Gastrocnemius medialis (tissue), 4 donors: Measurements from ENCODE around the gene PTPN3. TPM values are rescaled to one million over a fixed set of nuclear protein-coding genes. Genes with fewer than 3 reads are reported as not detected.

ENCODE experiments used
- ATAC-seq, 2 donors: fragments of 150-250 bp; one replicate each; pipeline ENCODE4 v1.9.1; 2016
- DNase-seq, 2 donors: peaks; one replicate each; pipeline ENCODE4 v3.0.0-alpha.2; 2019
- H3K27ac ChIP-seq, 4 donors: fragments of 200-600 bp; sonication (generic); 1 replicate in 1 of 4; 2 replicates in 3 of 4; pipeline ENCODE4 v1.5.1; 2016 to 2018; ENCODE audit warnings: mild to moderate bottlenecking in 2 of 4, moderate library complexity in 1 of 4
- H3K27me3 ChIP-seq, 3 donors: fragments of 200-600 bp; sonication (generic) in 2 of 3; 1 replicate in 1 of 3; 2 replicates in 2 of 3; pipeline versions ENCODE4 v1.5.1 to v1.6.0; 2016 to 2019; ENCODE audit warnings: mild to moderate bottlenecking in 1 of 3, moderate library complexity in 1 of 3
- H3K36me3 ChIP-seq, 2 donors: fragments of 200-600 bp; sonication (generic) in 1 of 2; one replicate each; pipeline ENCODE4 v1.5.1; 2017 to 2018
- H3K4me1 ChIP-seq, 2 donors: fragments of 200-600 bp; sonication (generic) in 1 of 2; one replicate each; pipeline ENCODE4 v1.5.1; 2016 to 2017; ENCODE audit warnings: mild to moderate bottlenecking in 2 of 2
- H3K4me3 ChIP-seq, 4 donors: fragments of 200-600 bp; sonication (generic) in 3 of 4; 1 replicate in 1 of 4; 2 replicates in 3 of 4; pipeline ENCODE4 v1.5.1; 2016 to 2019; ENCODE audit warnings: mild to moderate bottlenecking in 2 of 4
- H3K9me3 ChIP-seq, 3 donors: fragments of 200-600 bp; sonication (generic) in 2 of 3; 1 replicate in 1 of 3; 2 replicates in 2 of 3; pipeline ENCODE4 v1.5.1; 2016 to 2019
- POLR2A ChIP-seq, 2 donors: fragments of 450-650 bp; IDR thresholded peaks; one replicate each; pipeline ENCODE4 v1.6.1; 2017; ENCODE audit warnings: antibody characterized with exemption in 2 of 2, mild to moderate bottlenecking in 2 of 2, moderate library complexity in 2 of 2
- in situ Hi-C, 4 donors: fragments of 200-750 bp; cut with MboI; loops; one replicate each; pipeline versions ENCODE4 v1.15.0 to v1.8.0; 2017; ENCODE audit warnings: low sequenced_read_pairs in 4 of 4
- intact Hi-C: fragments of 100-400 bp; cut with DNase I; formaldehyde crosslinking; loops from one replicate; pipeline ENCODE4 v1.15.1; 2023; ENCODE audit warnings: low total_unique reads
- total RNA-seq, 4 donors: library from RNA; depleted of rRNA; stranded (reverse); fragments of >200 nt; gene quantifications; one replicate each; pipeline versions ENCODE4 v1.1.0 to v1.2.3, GENCODE V29; 2016
- TF ChIP-seq, protein P1 (sequence below), 5 experiments: fragments of 450-650 bp in 3 of 5; fragments of 200-600 bp in 2 of 5; sonication (generic) in 2 of 5; IDR thresholded peaks in 4 of 5; conservative IDR thresholded peaks in 1 of 5; 1 replicate in 4 of 5; 2 replicates in 1 of 5; pipeline ENCODE4 v1.5.1; 2016 to 2019; ENCODE audit warnings: antibody characterized with exemption in 5 of 5, mild to moderate bottlenecking in 3 of 5, moderate library complexity in 3 of 5

PTPN3 gene
- total RNA-seq, 4 donors from 2014 or later, result 15.6 to 305 (median 82.2) TPM

DNA sequence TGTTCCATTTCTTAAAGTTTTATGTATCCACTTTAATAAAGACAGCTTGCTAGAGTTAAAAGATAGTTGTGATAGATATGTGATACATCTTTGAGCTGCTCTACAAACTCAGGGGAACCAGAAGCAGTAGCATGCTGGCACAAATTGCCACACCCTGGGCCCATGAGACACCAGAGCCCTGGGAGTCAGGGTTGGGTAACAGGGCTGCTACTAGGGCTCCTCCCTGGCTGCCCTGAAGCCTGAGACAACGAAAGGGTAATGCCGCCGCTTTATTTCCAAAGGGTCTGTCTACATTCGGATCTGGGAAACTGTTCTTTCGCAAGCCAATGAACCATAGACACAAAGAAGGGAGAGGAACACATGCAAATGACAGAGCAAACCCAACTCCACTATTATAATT lies 29.2 kb downstream of the PTPN3 start:
- Histone ChIP-seq H3K36me3 (no peaks in the 10 kb centered on the region), H3K27ac (peak overlapping the region; percentile 79 to 91 (median 84)), H3K4me3 (peak overlapping the region in 1 of 4 donors; percentile 10), H3K27me3 (no peaks in the 10 kb centered on the region), H3K4me1 (peaks cover 45% of the 10 kb centered on the region in 2 donors), H3K9me3 (no peaks in the 10 kb centered on the region)
- peak; percentile 70 to 82 for ATAC-seq
- in situ Hi-C loops, result no loop called here
- peak; percentile 77 to 88 for DNase-seq
- intact Hi-C loops, result loop anchor here (1.0 to 2.0 kb wide), 3 partner anchors 18 to 45 kb away; no protein-coding TSS in a partner anchor
- TF ChIP-seq, protein P1, sequence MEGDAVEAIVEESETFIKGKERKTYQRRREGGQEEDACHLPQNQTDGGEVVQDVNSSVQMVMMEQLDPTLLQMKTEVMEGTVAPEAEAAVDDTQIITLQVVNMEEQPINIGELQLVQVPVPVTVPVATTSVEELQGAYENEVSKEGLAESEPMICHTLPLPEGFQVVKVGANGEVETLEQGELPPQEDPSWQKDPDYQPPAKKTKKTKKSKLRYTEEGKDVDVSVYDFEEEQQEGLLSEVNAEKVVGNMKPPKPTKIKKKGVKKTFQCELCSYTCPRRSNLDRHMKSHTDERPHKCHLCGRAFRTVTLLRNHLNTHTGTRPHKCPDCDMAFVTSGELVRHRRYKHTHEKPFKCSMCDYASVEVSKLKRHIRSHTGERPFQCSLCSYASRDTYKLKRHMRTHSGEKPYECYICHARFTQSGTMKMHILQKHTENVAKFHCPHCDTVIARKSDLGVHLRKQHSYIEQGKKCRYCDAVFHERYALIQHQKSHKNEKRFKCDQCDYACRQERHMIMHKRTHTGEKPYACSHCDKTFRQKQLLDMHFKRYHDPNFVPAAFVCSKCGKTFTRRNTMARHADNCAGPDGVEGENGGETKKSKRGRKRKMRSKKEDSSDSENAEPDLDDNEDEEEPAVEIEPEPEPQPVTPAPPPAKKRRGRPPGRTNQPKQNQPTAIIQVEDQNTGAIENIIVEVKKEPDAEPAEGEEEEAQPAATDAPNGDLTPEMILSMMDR (IDR thresholded peaks at IDR 0.05 in 4 of 5, conservative IDR thresholded peaks at IDR 0.05 in 1 of 5), result no peak
- TF ChIP-seq POLR2A (IDR thresholded peaks at IDR 0.05), result no peak

GRCh38 chr9:109467936-109468335 lies 30.2 kb downstream of the PTPN3 start:
- peak overlapping the region in 3 of 4 donors; percentile 79 to 91 (median 85) for H3K27ac ChIP-seq
- H3K27me3 ChIP-seq, result no peaks in the 10 kb centered on the region
- in situ Hi-C loops (no loop called here), intact Hi-C loops (loop anchor here (2.0 kb wide), 1 partner anchor 17 kb away; no protein-coding TSS in a partner anchor)
- peaks cover 36 to 39% of the 10 kb centered on the region in 2 donors for H3K4me1 ChIP-seq
- TF ChIP-seq POLR2A (IDR thresholded peaks at IDR 0.05), result no peak
- TF ChIP-seq, protein P1 (IDR thresholded peaks at IDR 0.05 in 4 of 5, conservative IDR thresholded peaks at IDR 0.05 in 1 of 5), result no peak
- ATAC-seq, result no peak
- H3K4me3 ChIP-seq, result no peak overlapping the region
- H3K9me3 ChIP-seq, result no peaks in the 10 kb centered on the region
- H3K36me3 ChIP-seq, result no peaks in the 10 kb centered on the region
- DNase-seq, result no peak

DNA sequence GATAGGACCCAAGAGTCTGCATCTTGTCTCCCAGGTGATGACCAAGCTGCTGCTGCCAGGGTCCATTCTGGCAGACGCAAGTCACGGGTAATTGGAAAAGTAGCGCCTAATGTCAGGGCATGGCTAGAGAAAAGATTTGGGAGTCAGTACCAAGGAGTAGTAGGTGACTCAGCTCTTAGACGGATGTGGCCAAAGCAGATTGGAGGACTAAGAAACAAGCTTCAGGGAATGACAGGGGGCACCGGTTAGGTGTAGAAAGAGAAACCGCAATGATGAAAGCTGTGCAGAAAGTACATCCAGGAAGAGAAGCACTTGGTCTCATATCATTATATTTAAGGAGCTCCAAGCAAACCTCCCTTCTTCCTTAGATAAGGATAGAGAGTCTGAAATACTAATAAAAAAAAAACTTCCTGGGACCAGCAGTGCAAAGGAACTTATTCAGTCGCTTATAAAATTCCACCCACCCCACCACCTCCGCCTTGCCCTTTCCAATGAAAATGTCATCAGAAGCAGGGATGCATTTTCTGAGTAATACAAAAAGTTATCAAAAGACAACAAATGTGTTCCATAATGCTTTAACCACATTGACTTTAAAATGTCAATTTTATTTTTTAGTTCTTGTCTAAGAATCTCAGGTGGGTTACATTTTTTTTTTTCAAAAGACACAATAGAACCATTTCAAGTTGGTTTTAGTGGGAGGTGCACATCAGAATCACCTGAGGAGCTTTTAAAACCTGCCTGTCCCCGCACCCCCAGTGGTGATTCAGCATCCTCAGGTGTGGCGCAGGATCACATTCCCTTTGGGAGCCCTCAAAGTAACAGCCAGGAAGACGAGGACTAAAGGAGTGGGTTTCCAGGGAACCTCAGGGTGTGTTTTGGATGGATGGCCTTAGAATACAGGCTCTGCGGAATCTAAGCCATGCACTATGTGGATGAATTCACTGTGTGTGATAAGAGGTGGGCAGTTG lies 31.2 kb downstream of the PTPN3 start:
- peak overlapping the region in 2 of 4 donors; percentile 85 to 91 for H3K27ac ChIP-seq
- H3K27me3 ChIP-seq, result no peaks in the 10 kb centered on the region
- peaks cover 26 to 30% of the 10 kb centered on the region in 2 donors for H3K4me1 ChIP-seq
- no peak for ATAC-seq
- no peak for DNase-seq
- TF ChIP-seq, protein P1 (IDR thresholded peaks at IDR 0.05 in 4 of 5, conservative IDR thresholded peaks at IDR 0.05 in 1 of 5), result no peak
- no peak for TF ChIP-seq POLR2A (IDR thresholded peaks at IDR 0.05)
- H3K4me3 ChIP-seq, result no peak overlapping the region
- intact Hi-C loops, result no loop called here
- in situ Hi-C loops, result no loop called here
- H3K36me3 ChIP-seq, result no peaks in the 10 kb centered on the region
- no peaks in the 10 kb centered on the region for H3K9me3 ChIP-seq

DNA sequence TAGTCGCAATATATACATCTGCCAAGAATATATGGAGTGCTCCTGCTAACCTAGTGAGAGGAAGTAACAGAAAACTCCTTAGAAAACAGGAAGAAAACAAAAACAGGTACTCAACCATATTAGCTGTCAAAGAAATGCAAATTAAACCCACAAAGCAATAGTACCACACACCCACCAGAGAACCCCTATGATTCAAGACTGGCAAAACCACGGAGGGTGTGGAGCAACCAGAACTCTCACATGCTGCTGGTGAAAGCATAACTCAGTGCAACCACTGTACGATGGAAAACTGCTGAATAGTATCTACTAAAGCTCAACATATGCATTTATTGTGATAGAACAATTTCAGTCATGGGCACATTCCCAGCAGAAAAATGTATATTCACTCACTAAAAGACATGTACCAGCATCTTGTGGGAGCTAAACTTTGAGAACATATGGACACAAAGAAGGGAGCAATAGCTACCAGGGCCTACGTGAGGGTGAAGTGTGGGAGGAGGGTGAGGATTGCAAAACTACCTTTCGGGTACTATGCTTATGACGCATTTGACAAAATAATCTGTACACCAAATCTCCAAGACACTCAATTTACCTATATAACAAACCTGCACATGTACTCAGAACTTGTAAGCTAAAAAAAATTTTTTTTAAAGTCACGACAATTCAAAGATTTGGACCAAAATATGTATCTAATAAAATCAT lies 34.0 kb downstream of the PTPN3 start:
- no peak overlapping the region for H3K27ac ChIP-seq
- TF ChIP-seq POLR2A (IDR thresholded peaks at IDR 0.05), result no peak
- TF ChIP-seq, protein P1 (IDR thresholded peaks at IDR 0.05 in 4 of 5, conservative IDR thresholded peaks at IDR 0.05 in 1 of 5), result no peak
- in situ Hi-C loops (no loop called here), intact Hi-C loops (no loop called here)
- H3K4me1 ChIP-seq, result peaks cover 5 to 6% of the 10 kb centered on the region in 2 donors
- ATAC-seq, result no peak
- no peaks in the 10 kb centered on the region for H3K9me3 ChIP-seq
- H3K27me3 ChIP-seq, result no peaks in the 10 kb centered on the region
- no peak overlapping the region for H3K4me3 ChIP-seq
- no peak for DNase-seq
- H3K36me3 ChIP-seq, result no peaks in the 10 kb centered on the region
